ENCODE data around the gene CAPN13. TPM values are rescaled to one million over a fixed set of nuclear protein-coding genes. Genes with fewer than 3 reads are reported as not detected.
A peak's percentile ranks its signal among the peaks of the same experiment; 100 is the strongest.

Gene CAPN13
- total RNA-seq, 1 donor = not detected

- Histone ChIP-seq H3K4me3 (ENCODE audit: insufficient read depth, low read length) (no peak overlapping the region), H3K27ac (ENCODE audit: low read depth, low read length) (no peak overlapping the region), H3K27me3 (ENCODE audit: insufficient read depth, low read length) (no peaks in the 10 kb centered on the region), H3K4me2 (ENCODE audit: insufficient read depth, low read length) (no peak overlapping the region), H3K9me3 (ENCODE audit: low read depth, low read length) (no peaks in the 10 kb centered on the region), H3K79me2 (ENCODE audit: insufficient read depth, low read length) (no peaks in the 10 kb centered on the region), H3K36me3 (ENCODE audit: insufficient read depth, low read length) (no peaks in the 10 kb centered on the region), H3K4me1 (ENCODE audit: insufficient read depth, low read length) (peaks cover 3% of the 10 kb centered on the region), H4K20me1 (ENCODE audit: insufficient read depth, low read length) (no peaks in the 10 kb centered on the region), H2AFZ (ENCODE audit: low read length) (no peak overlapping the region)
- TF ChIP-seq CTCF (IDR thresholded peaks at IDR 0.05; ENCODE audit: extremely low read depth, low read depth, low read length) = no peak
- no peak for DNase-seq (ENCODE audit: insufficient read length, low spot score, missing footprints)
Measured at GRCh38 chr2:30693821-30694281, 113.4 kb downstream of the CAPN13 start.

GRCh38 chr2:30692829-30693275 is 114.4 kb downstream of the CAPN13 start:
- no peak overlapping the region for H3K4me3 ChIP-seq (ENCODE audit: insufficient read depth, low read length)
- TF ChIP-seq CTCF (IDR thresholded peaks at IDR 0.05; ENCODE audit: extremely low read depth, low read depth, low read length) = no peak

DNA sequence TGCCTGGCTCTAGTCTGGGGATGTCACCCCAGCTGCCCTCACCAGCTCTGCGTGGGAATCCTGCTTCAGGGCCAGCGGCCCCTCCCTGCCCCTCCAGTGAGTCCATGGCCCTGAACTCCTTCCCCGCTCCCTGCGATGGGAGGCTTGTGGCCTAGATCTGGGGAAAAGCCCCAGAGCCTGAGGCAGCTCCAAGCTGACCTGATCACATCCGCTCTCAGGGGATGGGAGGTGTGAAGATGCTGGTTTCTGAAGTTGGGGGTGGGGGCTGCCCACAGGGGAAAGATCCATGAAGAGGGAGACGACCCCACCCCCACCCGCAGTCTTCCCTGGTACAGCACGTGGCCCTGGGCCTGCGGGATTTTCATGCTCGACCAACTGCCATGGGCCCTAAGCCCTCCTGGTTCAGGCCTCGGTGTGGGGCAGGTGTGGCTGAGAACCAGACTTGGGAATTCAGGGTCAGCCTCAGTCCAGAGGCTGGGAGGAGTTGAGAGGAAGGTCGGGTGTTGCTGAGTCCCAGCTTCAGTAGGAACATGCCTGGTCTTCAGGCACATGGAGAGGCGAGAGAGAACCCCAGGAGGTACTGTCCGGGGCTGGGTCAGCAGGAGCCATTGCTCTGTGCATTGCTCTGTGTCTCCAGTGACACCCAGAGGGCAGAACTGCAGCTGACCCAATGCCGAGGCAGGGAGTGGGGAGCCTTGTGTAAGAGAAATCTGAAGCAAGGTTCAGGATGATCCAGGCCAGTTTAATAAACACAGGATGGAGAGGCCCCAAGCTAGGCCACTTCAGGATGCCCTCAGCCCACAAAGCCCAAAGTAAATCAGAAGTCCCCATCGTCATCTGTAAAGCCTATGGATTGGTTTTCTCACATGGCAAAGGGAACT is 115.1 kb downstream of the CAPN13 start:
- TF ChIP-seq CTCF (IDR thresholded peaks at IDR 0.05; ENCODE audit: extremely low read depth, low read depth, low read length) = peak; percentile 51
- Histone ChIP-seq H3K4me2 (ENCODE audit: insufficient read depth, low read length) (no peak overlapping the region), H3K27me3 (ENCODE audit: insufficient read depth, low read length) (no peaks in the 10 kb centered on the region), H3K79me2 (ENCODE audit: insufficient read depth, low read length) (no peaks in the 10 kb centered on the region), H4K20me1 (ENCODE audit: insufficient read depth, low read length) (no peaks in the 10 kb centered on the region), H2AFZ (ENCODE audit: low read length) (no peak overlapping the region), H3K27ac (ENCODE audit: low read depth, low read length) (no peak overlapping the region), H3K4me3 (ENCODE audit: insufficient read depth, low read length) (no peak overlapping the region), H3K9me3 (ENCODE audit: low read depth, low read length) (no peaks in the 10 kb centered on the region), H3K4me1 (ENCODE audit: insufficient read depth, low read length) (peaks cover 3% of the 10 kb centered on the region), H3K36me3 (ENCODE audit: insufficient read depth, low read length) (no peaks in the 10 kb centered on the region)
- peak; percentile 84 for DNase-seq (ENCODE audit: insufficient read length, low spot score, missing footprints)

More at GRCh38 chr2:30692829-30693275, 114.4 kb downstream of the CAPN13 start:
- Histone ChIP-seq H3K4me2 (ENCODE audit: insufficient read depth, low read length) (no peak overlapping the region), H3K79me2 (ENCODE audit: insufficient read depth, low read length) (no peaks in the 10 kb centered on the region), H3K4me1 (ENCODE audit: insufficient read depth, low read length) (peaks cover 3% of the 10 kb centered on the region), H3K9me3 (ENCODE audit: low read depth, low read length) (no peaks in the 10 kb centered on the region), H3K36me3 (ENCODE audit: insufficient read depth, low read length) (no peaks in the 10 kb centered on the region), H2AFZ (ENCODE audit: low read length) (no peak overlapping the region), H3K27ac (ENCODE audit: low read depth, low read length) (no peak overlapping the region), H4K20me1 (ENCODE audit: insufficient read depth, low read length) (no peaks in the 10 kb centered on the region), H3K27me3 (ENCODE audit: insufficient read depth, low read length) (no peaks in the 10 kb centered on the region)
- no peak for DNase-seq (ENCODE audit: insufficient read length, low spot score, missing footprints)

Measured in osteoblast (primary cell).